HG03521 (cell line): ENCODE measurements around the gene FOXP4.

Source experiments
- ATAC-seq: cut with Tn5 transposase; IDR thresholded peaks from one replicate; pipeline ENCODE4 v1.9.1; 2021; ENCODE audit warnings: mild to moderate bottlenecking, moderate library complexity; ENCODE audit not compliant: unreplicated experiment

Gene FOXP4

DNA sequence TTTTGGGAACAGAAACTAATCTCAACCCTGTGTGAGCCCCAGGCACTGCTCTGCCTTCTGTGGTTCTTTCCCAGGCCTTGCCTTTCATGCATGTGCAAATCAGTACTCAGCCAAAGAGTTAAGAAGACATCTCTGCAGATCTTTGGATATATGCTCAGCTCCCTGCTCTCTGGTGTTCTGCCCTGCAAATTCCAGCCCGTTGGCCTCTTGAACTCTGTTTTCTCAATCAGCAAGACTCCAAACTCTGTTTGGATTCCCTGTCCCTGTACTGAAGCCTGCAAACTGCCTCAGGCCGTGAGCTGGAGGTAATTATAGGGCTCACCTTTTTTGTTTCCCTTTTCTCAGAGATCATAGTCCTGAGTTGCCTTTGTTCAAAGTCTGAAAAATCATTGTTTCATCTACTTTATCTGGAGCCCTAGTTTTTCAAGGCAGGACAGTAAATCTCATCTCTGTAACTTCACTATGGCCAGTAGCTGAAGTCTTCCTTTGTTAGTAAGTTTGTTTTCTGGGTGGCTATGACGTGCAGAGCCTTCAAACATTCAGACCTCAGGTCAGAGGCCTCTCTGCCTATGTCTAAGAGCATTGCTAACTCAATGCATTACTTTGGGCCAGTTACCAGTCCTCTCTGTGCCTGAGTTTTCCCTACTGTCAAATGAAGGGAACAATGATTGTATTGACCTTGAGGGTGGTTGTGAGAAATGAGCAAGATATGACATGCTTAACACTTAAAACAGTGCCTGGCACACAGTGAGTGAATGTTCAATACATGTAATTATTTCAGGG is 76.2 kb downstream of the FOXP4 start:
- no peak for ATAC-seq

DNA sequence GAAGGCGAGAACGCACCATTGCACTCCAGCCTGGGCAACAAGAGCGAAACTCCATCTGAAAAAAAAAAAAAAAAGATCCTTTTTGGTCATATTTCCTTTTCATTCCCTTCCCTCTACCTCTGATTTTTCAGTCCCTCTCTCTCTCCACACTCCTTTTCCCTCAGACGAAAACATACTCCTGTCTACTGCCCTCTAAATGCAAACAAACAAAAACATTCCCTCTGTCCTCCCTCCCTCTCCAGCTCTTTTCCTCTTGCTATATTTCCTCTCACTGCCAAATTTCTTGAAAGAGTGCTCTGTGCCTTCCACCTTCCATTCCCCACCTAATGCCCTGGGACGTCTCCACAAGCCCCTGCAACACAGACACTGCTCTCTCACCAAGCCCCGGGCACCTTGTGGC is 77.1 kb downstream of the FOXP4 start:
- no peak for ATAC-seq

DNA sequence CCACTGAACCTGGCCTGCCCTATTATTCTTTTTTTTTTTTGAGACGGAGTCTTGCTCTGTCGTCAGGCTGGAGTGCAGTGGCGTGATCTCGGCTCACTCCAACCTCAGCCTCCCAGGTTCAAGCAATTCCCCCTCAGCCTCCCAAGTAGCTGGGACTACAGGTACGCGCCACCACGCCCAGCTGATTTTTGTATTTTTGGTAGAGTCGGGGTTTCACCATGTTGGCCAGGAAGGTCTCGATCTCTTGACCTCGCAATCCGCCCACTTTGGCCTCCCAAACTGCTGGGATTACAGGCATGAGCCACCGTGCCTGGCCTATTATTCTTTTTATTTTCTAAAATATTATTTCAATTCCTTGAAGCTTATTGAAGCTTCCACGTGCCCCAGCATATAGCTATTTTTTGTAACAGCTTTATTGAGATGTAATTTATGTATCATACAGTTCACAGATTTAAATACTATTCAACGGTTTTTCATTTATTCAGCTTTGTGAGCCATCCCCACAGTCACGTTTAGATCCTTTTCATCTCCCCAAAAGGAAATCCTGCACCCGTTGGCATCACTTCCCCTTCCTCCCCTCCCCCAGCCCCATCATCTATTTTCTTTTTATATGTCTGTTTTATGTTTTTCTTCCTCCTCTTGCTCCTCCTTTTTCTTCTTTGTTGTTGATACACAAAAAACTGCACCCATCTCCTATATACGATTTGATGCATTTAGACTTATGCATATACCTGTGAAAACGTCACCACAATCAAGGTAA is 78.6 kb downstream of the FOXP4 start:
- ATAC-seq = no peak

DNA sequence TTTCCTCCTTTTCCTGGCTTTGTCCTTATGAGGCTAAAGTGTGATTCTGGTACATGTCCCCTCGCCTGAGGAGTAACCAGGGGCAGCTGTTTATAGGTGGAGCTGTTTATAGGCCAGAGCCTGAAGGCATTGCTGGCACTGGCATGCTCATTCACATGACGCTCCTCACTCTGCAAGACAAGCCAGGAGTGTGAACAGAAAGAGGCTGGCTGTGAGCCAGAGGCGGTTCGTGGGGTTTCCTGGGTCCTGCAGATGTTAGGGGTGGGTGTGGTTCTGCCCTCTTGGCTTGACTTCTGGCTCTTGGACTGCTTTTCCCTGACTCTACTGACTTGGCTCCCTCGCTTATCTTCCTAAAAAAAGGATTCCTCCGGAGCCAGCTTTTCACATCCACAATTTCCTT is 79.3 kb downstream of the FOXP4 start:
- no peak for ATAC-seq

DNA sequence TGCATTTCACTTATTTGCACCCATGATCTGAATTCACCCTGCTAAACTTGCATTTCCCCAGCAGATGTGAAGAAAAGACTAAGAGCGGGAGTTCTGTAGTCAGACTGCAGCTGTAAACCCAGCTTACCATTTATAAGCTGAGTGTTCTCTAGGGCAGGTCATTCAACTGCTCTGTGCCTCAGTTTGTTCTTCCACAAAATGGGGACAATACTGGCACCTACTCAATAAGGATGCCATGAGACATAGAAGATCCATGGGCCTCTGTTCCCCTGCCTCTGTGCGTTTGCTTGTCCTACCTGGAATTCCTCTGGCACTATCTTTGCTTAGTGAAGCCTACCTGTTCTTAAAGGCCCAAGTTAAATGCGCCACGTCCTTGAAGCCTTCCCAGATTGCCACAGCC is 79.8 kb downstream of the FOXP4 start:
- no peak for ATAC-seq

DNA sequence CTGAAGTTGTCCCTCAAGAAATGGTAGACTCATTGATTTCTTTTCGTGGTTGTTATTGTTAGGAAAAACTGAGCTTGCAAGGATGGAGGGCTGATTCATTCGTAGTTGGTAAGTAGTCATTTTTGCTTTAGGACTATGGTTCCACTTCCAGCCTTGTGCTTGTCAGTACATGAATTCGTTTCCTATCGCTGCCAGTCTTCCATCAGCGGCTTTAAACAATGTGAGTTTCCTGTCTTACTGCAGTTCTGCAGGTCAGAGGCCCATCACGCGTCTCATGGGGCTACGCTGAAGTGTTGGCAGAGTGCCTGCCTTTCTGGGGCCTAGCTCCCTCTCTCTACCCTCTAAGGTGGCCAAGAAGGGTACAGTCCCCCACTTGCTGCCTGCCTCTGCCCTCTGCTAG is 80.7 kb downstream of the FOXP4 start:
- no peak for ATAC-seq

- no peak for ATAC-seq
Measured at GRCh38 chr6:41629128-41629527, 82.9 kb downstream of the FOXP4 start.

DNA sequence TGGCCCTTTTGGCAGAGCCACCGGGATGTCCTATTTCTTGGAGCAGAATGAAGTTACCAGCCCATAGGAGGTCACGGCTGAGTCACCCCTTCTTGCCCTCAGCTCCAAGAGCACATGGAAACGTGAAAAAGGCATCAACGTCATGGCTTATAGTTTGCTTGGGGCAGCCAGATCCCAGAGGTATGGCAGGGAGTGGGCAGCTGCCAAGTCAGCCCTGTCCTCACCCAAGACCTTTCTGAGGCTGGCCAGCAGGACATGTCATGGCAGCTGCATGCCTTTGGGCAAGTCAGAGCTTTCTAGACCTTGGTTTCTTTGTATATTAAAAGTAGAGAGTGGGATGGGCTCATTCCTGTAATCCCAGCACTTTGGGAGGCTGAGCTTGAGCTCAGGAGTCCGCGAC is 83.9 kb downstream of the FOXP4 start:
- ATAC-seq = no peak

DNA sequence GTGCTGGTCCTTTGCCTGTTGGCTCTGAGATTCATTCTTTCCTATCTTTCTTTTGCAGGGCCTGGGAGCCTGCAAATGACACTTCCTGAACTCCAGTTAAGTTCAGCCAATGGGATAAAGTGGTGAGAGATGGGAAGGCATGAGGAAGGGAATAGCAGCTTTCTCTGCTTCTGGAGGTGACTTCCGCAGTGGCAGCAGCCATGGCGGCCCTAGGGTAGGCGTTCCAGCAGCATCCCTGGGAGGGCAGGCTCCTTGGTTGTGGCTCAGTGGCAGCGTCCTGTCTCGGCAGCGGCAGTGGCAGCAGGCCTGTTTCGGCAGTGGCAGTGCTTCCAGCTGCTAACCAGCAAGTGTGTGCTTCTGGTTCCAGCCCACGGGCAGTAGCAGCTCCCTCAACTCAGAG is 84.8 kb downstream of the FOXP4 start:
- no peak for ATAC-seq

- ATAC-seq = no peak
Measured at GRCh38 chr6:41633056-41633634, 87.0 kb downstream of the FOXP4 start.

- ATAC-seq = no peak
Measured at GRCh38 chr6:41634657-41635056, 88.5 kb downstream of the FOXP4 start.

DNA sequence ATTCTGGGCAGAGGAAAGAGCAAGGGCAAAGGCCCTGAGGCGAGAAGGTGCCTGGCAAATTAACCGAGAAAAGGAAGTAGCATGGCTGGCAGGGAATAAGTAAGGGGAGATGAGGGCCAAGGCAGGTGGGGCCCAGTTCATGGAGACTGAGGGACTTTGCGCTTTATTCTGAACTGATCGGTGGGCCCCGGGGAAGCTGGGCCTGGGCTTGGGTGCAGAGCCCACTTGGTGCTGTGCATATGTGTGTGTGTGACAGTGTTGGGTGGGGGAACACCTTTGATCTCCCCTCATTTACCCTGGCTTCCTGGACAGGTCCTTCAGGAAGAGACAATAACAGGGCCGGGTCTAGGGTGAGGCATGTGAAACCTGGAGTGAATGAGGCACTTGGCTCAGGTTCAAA is 89.2 kb downstream of the FOXP4 start:
- ATAC-seq = no peak

DNA sequence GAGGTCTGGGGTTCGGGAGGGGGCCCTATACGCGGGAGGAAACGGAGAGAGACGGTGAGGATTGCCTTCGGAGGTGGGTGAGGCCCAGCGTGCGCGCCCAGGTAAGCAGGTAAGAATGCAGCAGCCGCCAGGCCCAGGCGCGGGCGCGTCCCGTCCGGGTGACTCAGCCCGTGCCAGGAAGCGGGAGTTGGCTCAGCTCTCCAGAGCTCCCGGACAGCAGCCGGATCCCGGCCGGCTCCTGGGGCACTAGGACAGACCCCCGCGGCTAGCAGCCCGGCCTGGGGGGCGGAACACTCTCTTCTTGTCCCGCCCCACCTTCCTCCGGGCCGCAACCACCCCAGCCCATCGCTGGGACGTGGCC is 90.6 kb downstream of the FOXP4 start:
- ATAC-seq = no peak

- no peak for ATAC-seq
Measured at GRCh38 chr6:41637194-41638001, 91.2 kb downstream of the FOXP4 start.

- ATAC-seq = no peak
Measured at GRCh38 chr6:41638002-41638934, 92.1 kb downstream of the FOXP4 start, which contains the start of gene MDFI. Gene MDFI, plus strand, starts transcription at chr6:41638468. Its CDS starts 282 bp downstream, at chr6:41638750.

DNA sequence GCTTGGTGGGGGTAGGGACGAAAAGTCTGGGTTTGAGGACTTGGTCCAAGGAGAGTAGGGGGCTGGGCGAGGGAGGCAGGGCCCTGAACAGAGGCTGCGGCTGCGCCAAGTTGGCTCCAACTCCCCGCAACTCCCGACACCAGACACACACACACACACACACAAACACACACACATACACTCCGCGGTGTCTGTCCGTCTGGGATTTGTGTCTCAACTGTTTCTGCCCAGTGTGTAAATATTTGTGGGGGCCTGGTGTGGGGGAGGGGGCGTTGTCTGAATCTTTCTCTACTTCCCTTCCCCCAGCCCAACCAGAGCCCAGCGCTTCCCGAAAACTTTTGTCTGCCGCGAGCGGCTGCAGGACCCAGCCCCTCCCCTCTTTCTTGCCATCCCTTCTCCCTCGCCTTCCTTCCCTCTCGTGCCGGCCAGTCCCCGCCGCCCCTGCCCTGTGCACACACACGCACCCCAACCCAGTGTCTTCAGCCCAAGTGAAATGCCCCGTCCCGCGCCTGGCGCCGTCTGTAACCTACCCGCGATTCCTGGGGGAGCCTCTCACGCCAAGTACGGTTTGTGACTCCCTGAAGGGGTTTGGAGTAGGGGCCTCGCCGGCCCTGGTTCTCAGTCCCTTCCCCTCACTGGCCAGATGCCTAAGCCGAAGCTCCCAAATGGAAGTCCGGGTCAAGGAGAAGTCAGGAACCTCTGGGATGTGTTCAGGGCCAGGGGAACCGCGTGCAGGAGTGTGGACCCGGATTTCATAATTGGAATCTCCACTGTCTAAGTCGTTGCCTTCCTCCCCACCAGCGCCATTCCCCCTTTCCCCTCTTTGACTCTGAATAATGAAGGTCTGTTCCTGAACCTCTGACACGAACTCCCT is 93.0 kb downstream of the FOXP4 start:
- ATAC-seq = no peak

- ATAC-seq = no peak
Measured at GRCh38 chr6:41639809-41640371, 93.7 kb downstream of the FOXP4 start.

DNA sequence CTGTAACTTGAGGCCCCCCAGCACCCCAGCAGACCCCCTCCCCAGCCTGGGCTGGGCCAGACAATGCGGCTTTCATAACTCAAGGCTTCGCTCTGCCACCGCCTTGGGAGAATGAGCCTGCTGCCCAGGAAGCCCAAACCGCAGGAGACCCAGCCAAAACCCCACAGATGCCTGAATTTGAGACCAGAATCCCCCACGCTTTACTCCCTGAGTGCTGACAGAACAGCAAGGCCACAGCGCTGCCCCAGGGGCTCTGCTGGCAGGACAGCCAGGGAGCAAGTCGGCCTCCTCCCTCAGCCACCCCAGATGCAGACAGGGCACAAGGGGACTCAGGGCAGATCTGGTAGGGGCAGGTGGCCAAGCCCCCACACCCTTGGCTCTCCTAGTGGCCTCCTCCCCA is 94.2 kb downstream of the FOXP4 start:
- ATAC-seq = no peak
